ENCODE measurements around the gene CYP4F2. TPM values are rescaled to one million over a fixed set of nuclear protein-coding genes. Genes with fewer than 3 reads are reported as not detected.

Gene CYP4F2
- total and polyA plus RNA-seq, 7 donors = 0.04 TPM; not detected in 6

GRCh38 chr19:15928321-15928720, 30.4 kb upstream of the CYP4F2 start:
- no peaks in the 10 kb centered on the region for H3K36me3 ChIP-seq (ENCODE audit: insufficient read depth in 1 of 2, low read depth in 1 of 2)
- ATAC-seq = no peak

GRCh38 chr19:15926484-15926883, 28.6 kb upstream of the CYP4F2 start:
- ATAC-seq (no peak), DNase-seq (no peak)
- 0 to 14% (median 6%) methylated on average over 1 of the region's 1 CpG for WGBS, 3 donors
- Histone ChIP-seq H3K27ac (no peak overlapping the region), H3K9me3 (no peaks in the 10 kb centered on the region), H3K4me1 (no peaks in the 10 kb centered on the region), H3K4me3 (no peak overlapping the region), H3K27me3 (ENCODE audit: insufficient read depth in 3 of 3, low read length in 2 of 3) (peaks cover 0 to 13% (median 0%) of the 10 kb centered on the region in 3 donors), H3K36me3 (ENCODE audit: insufficient read depth in 1 of 2, low read depth in 1 of 2) (no peaks in the 10 kb centered on the region)
- intact Hi-C loops (cut with DNase I) = no loop called here
- no peak for TF ChIP-seq CTCF (IDR thresholded peaks at IDR 0.05)

More at GRCh38 chr19:15928321-15928720, 30.4 kb upstream of the CYP4F2 start:
- 81 to 87% (median 87%) methylated on average over 3 of the region's 3 CpGs for WGBS, 3 donors
- intact Hi-C loops (cut with DNase I) = no loop called here
- DNase-seq = no peak
- no peaks in the 10 kb centered on the region for H3K4me1 ChIP-seq
- H3K27me3 ChIP-seq (ENCODE audit: insufficient read depth in 3 of 3, low read length in 2 of 3) = peaks cover 0 to 13% (median 0%) of the 10 kb centered on the region in 3 donors
- H3K27ac ChIP-seq = no peak overlapping the region
- no peaks in the 10 kb centered on the region for H3K9me3 ChIP-seq
- H3K4me3 ChIP-seq = no peak overlapping the region
- no peak for TF ChIP-seq CTCF (IDR thresholded peaks at IDR 0.05)

- no peak for TF ChIP-seq CTCF (IDR thresholded peaks at IDR 0.05)
- Histone ChIP-seq H3K36me3 (ENCODE audit: insufficient read depth in 1 of 2, low read depth in 1 of 2) (no peaks in the 10 kb centered on the region), H3K4me3 (no peak overlapping the region), H3K27ac (no peak overlapping the region), H3K4me1 (no peaks in the 10 kb centered on the region), H3K9me3 (no peaks in the 10 kb centered on the region), H3K27me3 (ENCODE audit: insufficient read depth in 3 of 3, low read length in 2 of 3) (no peaks in the 10 kb centered on the region)
- 75 to 80% (median 76%) methylated on average over 8 of the region's 8 CpGs for WGBS, 3 donors
- ATAC-seq (no peak), DNase-seq (no peak)
- intact Hi-C loops (cut with DNase I) = no loop called here
Measured at GRCh38 chr19:15923702-15924101, 25.8 kb upstream of the CYP4F2 start.

- H3K36me3 ChIP-seq (ENCODE audit: insufficient read depth in 1 of 2, low read depth in 1 of 2) = no peaks in the 10 kb centered on the region
- no peak for TF ChIP-seq CTCF (IDR thresholded peaks at IDR 0.05)
Measured at GRCh38 chr19:15922021-15922420, 24.1 kb upstream of the CYP4F2 start.

GRCh38 chr19:15919243-15919642, 21.4 kb upstream of the CYP4F2 start:
- Histone ChIP-seq H3K4me1 (no peaks in the 10 kb centered on the region), H3K36me3 (ENCODE audit: insufficient read depth in 1 of 2, low read depth in 1 of 2) (no peaks in the 10 kb centered on the region), H3K27ac (no peak overlapping the region), H3K4me3 (no peak overlapping the region), H3K27me3 (ENCODE audit: insufficient read depth in 3 of 3, low read length in 2 of 3) (no peaks in the 10 kb centered on the region), H3K9me3 (peaks cover 12% of the 10 kb centered on the region)
- DNase-seq = no peak
- intact Hi-C loops (cut with DNase I) = no loop called here
- WGBS, 3 donors = 77 to 83% (median 82%) methylated on average over 4 of the region's 4 CpGs
- no peak for ATAC-seq
- TF ChIP-seq CTCF (IDR thresholded peaks at IDR 0.05) = no peak

More at GRCh38 chr19:15922021-15922420, 24.1 kb upstream of the CYP4F2 start:
- ATAC-seq (no peak), DNase-seq (no peak)
- 53 to 68% (median 59%) methylated on average over 4 of the region's 4 CpGs for WGBS, 3 donors
- intact Hi-C loops (cut with DNase I) = no loop called here
- Histone ChIP-seq H3K4me3 (no peak overlapping the region), H3K27me3 (ENCODE audit: insufficient read depth in 3 of 3, low read length in 2 of 3) (no peaks in the 10 kb centered on the region), H3K9me3 (no peaks in the 10 kb centered on the region), H3K27ac (no peak overlapping the region), H3K4me1 (no peaks in the 10 kb centered on the region)

All from psoas muscle (tissue), 8 donors.